Naive thymus-derived CD8-positive, alpha-beta T cell (primary cell): ENCODE measurements around the gene EMC9. TPM values are rescaled to one million over a fixed set of nuclear protein-coding genes. Genes with fewer than 3 reads are reported as not detected.

Source experiments
- ATAC-seq, 2 donors: fragments of 150-1000 bp; cut with Tn5 transposase in 1 of 2; sonication (Bioruptor Pico), chemical (Tn5 transposase) in 1 of 2; 1 replicate in 1 of 2; 2 replicates in 1 of 2; pipeline ENCODE4 v1.10.0; 2021; ENCODE audit warnings: mild to moderate bottlenecking in 2 of 2, moderate library complexity in 2 of 2
- POLR2A ChIA-PET: fragments of 350-600 bp; sonication (Branson Sonifier 250); formaldehyde crosslinking; loops from one replicate; lab custom pipeline; 2021; ENCODE audit warnings: antibody characterized with exemption; lab: Charles Lee
- DNase-seq, 10 donors: peaks; one replicate each; pipeline versions ENCODE4 v3.0.0 to v3.0.0-alpha.2; 2020 to 2022
- H3K27ac Mint-ChIP-seq, 10 donors: one replicate each; pipeline ENCODE4 v1.8.0; 2020 to 2022; ENCODE audit warnings: mild to moderate bottlenecking in 10 of 10, mixed read lengths in 10 of 10, moderate library complexity in 4 of 10, inconsistent platforms in 1 of 10
- H3K27me3 Mint-ChIP-seq, 5 donors: one replicate each; pipeline ENCODE4 v1.8.0; 2021 to 2022; ENCODE audit warnings: mixed read lengths in 5 of 5
- H3K36me3 Mint-ChIP-seq, 3 donors: one replicate each; pipeline ENCODE4 v1.8.0; 2020 to 2022; ENCODE audit warnings: mixed read lengths in 3 of 3, mild to moderate bottlenecking in 2 of 3, inconsistent platforms in 1 of 3
- H3K4me1 Mint-ChIP-seq, 4 donors: one replicate each; pipeline ENCODE4 v1.8.0; 2021 to 2022; ENCODE audit warnings: mixed read lengths in 4 of 4
- H3K4me3 Mint-ChIP-seq, 10 donors: one replicate each; pipeline ENCODE4 v1.8.0; 2020 to 2022; ENCODE audit warnings: mild to moderate bottlenecking in 10 of 10, mixed read lengths in 10 of 10, moderate library complexity in 6 of 10, inconsistent platforms in 1 of 10
- H3K9me3 Mint-ChIP-seq, 9 donors: one replicate each; pipeline ENCODE4 v1.8.0; 2020 to 2022; ENCODE audit warnings: mixed read lengths in 9 of 9, mild to moderate bottlenecking in 3 of 9, inconsistent platforms in 1 of 9, moderate library complexity in 1 of 9
- microRNA-seq: library from miRNA; unstranded; fragments of <30 nt; microRNA quantifications from one replicate; pipeline ENCODE4 v1.2.0, GENCODE V29; 2022; ENCODE audit warnings: borderline microRNAs expressed
- polyA plus RNA-seq, 3 donors: library from polyadenylated mRNA; unstranded; fragments of 300-500 nt; fragmentation: Illumina TruSeq; gene quantifications; one replicate each; pipeline ENCODE4 v1.2.3, GENCODE V29; 2021
- total RNA-seq, 8 experiments: library from RNA in 2 of 8; stranded (reverse) in 2 of 8; gene quantifications; one replicate each; pipeline ENCODE4 v1.2.3 and lab custom pipeline; 2021 to 2026

EMC9 gene
- total and polyA plus RNA-seq, 5 experiments from 2014 or later = 7.5 to 18.1 (median 9.4) TPM

DNA sequence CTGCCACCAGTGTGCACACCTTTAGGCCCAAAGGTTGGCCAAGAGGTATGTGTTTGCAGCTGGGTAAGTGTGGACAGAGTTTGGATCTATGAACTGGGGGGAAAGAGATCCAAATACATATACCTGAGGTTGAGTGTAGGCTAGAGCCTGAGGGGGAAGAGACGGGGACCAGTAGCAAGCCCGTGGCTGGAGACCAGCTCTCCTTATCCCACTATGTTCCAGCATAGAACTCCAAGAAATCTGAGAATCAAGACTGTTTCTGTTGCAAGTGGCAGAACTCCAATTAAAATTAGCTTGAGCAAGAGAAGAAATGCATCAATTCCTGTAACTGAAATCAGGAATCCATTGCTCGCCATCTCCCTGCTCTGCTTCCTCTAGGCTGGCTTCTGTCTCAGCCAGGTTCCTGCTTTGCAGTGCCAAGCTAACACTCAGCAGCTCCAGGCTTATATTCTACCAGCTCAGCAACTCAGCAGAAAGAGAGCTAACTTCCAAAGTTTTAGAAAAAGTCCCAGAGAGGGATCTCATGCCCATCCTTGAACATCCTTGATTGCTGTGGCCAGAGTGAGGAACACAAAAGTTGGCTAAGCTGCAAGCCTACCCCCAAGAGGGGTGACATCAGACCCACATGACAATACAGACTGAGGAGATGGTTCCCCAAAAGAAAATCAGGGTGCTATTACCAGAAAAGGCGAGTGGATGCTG lies 48.7 kb downstream of the EMC9 start:
- POLR2A ChIA-PET = interaction anchor here (0.9 to 6.1 kb wide), 7 partner anchors 12 to 41 kb away, joined by 3 to 50 read pairs (median 8); partner anchors contain the start of genes CARMIL3, DCAF11 and NRL
- ATAC-seq (no peak), DNase-seq (no peak)
- Mint-ChIP-seq H3K27ac (peak overlapping the region in 9 of 10 donors; percentile 73 to 99 (median 93)), H3K9me3 (no peaks in the 10 kb centered on the region), H3K36me3 (peaks cover 0 to 2% (median 0%) of the 10 kb centered on the region in 3 donors), H3K27me3 (no peaks in the 10 kb centered on the region), H3K4me3 (peak overlapping the region; percentile 95 to 99 (median 98)), H3K4me1 (peaks cover 29 to 40% (median 34%) of the 10 kb centered on the region in 4 donors)

DNA sequence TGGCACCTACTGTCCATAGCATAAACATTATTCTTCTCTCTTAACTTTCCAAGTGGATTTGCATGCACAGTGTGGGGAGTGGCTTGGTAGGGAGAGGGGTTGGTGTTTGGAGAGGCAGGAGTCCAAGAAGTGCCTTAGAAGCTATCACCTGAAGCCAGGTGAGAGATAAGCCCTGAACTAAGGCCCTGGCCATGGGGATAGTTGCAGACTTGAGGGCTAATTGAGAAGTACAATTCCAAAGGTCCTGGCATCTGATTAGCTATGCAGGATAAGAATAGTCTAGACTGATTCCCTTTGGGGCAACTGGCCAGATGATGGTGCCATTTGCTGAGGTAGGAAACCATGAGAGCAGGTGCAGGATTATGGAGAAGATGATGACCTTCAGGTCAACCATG lies 49.3 kb downstream of the EMC9 start:
- peaks cover 0 to 2% (median 0%) of the 10 kb centered on the region in 3 donors for H3K36me3 Mint-ChIP-seq
- no peaks in the 10 kb centered on the region for H3K27me3 Mint-ChIP-seq
- peak overlapping the region in 8 of 10 donors; percentile 23 to 99 (median 96) for H3K4me3 Mint-ChIP-seq
- no peak for ATAC-seq
- no peak for DNase-seq
- peak overlapping the region in 5 of 10 donors; percentile 48 to 96 (median 54) for H3K27ac Mint-ChIP-seq
- H3K9me3 Mint-ChIP-seq = no peaks in the 10 kb centered on the region
- POLR2A ChIA-PET = interaction anchor here (0.9 to 6.1 kb wide), 5 partner anchors 11 to 34 kb away, joined by 3 to 50 read pairs (median 12); partner anchors contain the start of genes DCAF11 and NRL
- H3K4me1 Mint-ChIP-seq = peaks cover 29 to 40% (median 34%) of the 10 kb centered on the region in 4 donors

GRCh38 chr14:24089890-24090289 lies 51.5 kb downstream of the EMC9 start:
- H3K4me1 Mint-ChIP-seq = peaks cover 13 to 22% (median 18%) of the 10 kb centered on the region in 4 donors
- H3K4me3 Mint-ChIP-seq = no peak overlapping the region
- H3K27me3 Mint-ChIP-seq = no peaks in the 10 kb centered on the region
- H3K27ac Mint-ChIP-seq = peak overlapping the region in 4 of 10 donors; percentile 54 to 83 (median 66)
- H3K9me3 Mint-ChIP-seq = no peaks in the 10 kb centered on the region
- H3K36me3 Mint-ChIP-seq = no peaks in the 10 kb centered on the region
- DNase-seq (no peak), ATAC-seq (no peak)
- POLR2A ChIA-PET = interaction anchor here (1.0 to 2.7 kb wide), 6 partner anchors 9 to 48 kb away, joined by 3 to 21 read pairs (median 8); partner anchors contain the start of genes DCAF11 and NRL

Small RNA genes lying within 50 kb of the gene (microRNA-seq; reads per million reads assigned to microRNA genes)
- gene MIR7703 = not detected

Other genes with a start within 250 kb of the EMC9 start
Only the 30 nearest of the 31 such genes appear.
- gene DHRS4, start 187.8 kb downstream of the EMC9 start, total RNA-seq = 10 to 100 TPM; 15.2 to 16.9 TPM
- gene DHRS4, start 187.8 kb downstream of the EMC9 start, polyA plus RNA-seq = 10 to 100 TPM; 28.8 to 37.6 (median 34.9) TPM
- gene DHRS4L2, start 152.7 kb downstream of the EMC9 start, total RNA-seq = 10 to 100 TPM; 15.1 to 17.3 TPM
- 10 to 100 TPM; 10.9 to 24.0 (median 21.2) TPM for gene DHRS4L2, start 152.7 kb downstream of the EMC9 start, polyA plus RNA-seq
- under 1 TPM in 1 of 2 experiments, not detected in 1; 0.16 TPM for gene CARMIL3, start 89.6 kb downstream of the EMC9 start, total RNA-seq
- under 1 TPM in 1 of 3 donors, not detected in 2; 0.03 TPM for gene CARMIL3, start 89.6 kb downstream of the EMC9 start, polyA plus RNA-seq
- not detected for gene CPNE6, start 70.0 kb downstream of the EMC9 start, total RNA-seq
- not detected for gene CPNE6, start 70.0 kb downstream of the EMC9 start, polyA plus RNA-seq
- gene PCK2, start 47.3 kb downstream of the EMC9 start, total RNA-seq = 10 to 100 TPM; 16.5 to 17.4 TPM
- 10 to 100 TPM in 2 of 3 donors, 1 to 10 TPM in 1; 8.6 to 11.6 (median 11.3) TPM for gene PCK2, start 47.3 kb downstream of the EMC9 start, polyA plus RNA-seq
- 10 to 100 TPM; 74.1 to 77.1 TPM for gene DCAF11, start 26.8 kb downstream of the EMC9 start, total RNA-seq
- 10 to 100 TPM; 68.0 to 83.8 (median 71.9) TPM for gene DCAF11, start 26.8 kb downstream of the EMC9 start, polyA plus RNA-seq
- gene NRL, start 26.6 kb downstream of the EMC9 start, total RNA-seq = 1 to 10 TPM; 2.7 to 3.4 TPM
- 1 to 10 TPM; 3.0 to 3.5 (median 3.1) TPM for gene NRL, start 26.6 kb downstream of the EMC9 start, polyA plus RNA-seq
- 1 to 10 TPM; 1.9 to 2.2 TPM for gene FITM1, start 10.9 kb downstream of the EMC9 start, total RNA-seq
- under 1 TPM; 0.52 to 0.60 (median 0.52) TPM for gene FITM1, start 10.9 kb downstream of the EMC9 start, polyA plus RNA-seq
- 100 to 1,000 TPM; 202 to 203 TPM for gene PSME1, start 5.4 kb downstream of the EMC9 start, total RNA-seq
- 100 to 1,000 TPM; 681 to 767 (median 753) TPM for gene PSME1, start 5.4 kb downstream of the EMC9 start, polyA plus RNA-seq
- gene PSME2, start 5.0 kb upstream of the EMC9 start, total RNA-seq = 100 to 1,000 TPM; 129 to 140 TPM
- 100 to 1,000 TPM; 402 to 471 (median 463) TPM for gene PSME2, start 5.0 kb upstream of the EMC9 start, polyA plus RNA-seq
- 10 to 100 TPM; 85.7 to 91.4 TPM for gene RNF31, start 5.9 kb upstream of the EMC9 start, total RNA-seq
- 10 to 100 TPM; 34.1 to 45.3 (median 37.6) TPM for gene RNF31, start 5.9 kb upstream of the EMC9 start, polyA plus RNA-seq
- gene IRF9, start 19.7 kb upstream of the EMC9 start, total RNA-seq = 100 to 1,000 TPM; 109 to 116 TPM
- gene IRF9, start 19.7 kb upstream of the EMC9 start, polyA plus RNA-seq = 10 to 100 TPM; 46.6 to 68.6 (median 51.3) TPM
- gene REC8, start 30.5 kb upstream of the EMC9 start, total RNA-seq = 10 to 100 TPM; 33.7 to 39.2 TPM
- gene REC8, start 30.5 kb upstream of the EMC9 start, polyA plus RNA-seq = 10 to 100 TPM; 11.1 to 11.6 (median 11.2) TPM
- 10 to 100 TPM; 24.4 to 24.8 TPM for gene IPO4, start 47.2 kb upstream of the EMC9 start, total RNA-seq
- gene IPO4, start 47.2 kb upstream of the EMC9 start, polyA plus RNA-seq = 10 to 100 TPM; 20.2 to 27.5 (median 21.1) TPM
- gene TM9SF1, start 53.9 kb upstream of the EMC9 start, total RNA-seq = 10 to 100 TPM; 19.4 to 22.1 TPM
- 10 to 100 TPM; 23.1 to 29.8 (median 29.1) TPM for gene TM9SF1, start 53.9 kb upstream of the EMC9 start, polyA plus RNA-seq
- 1 to 10 TPM in 1 of 2 experiments, under 1 TPM in 1; 0.30 to 1.1 TPM for gene TSSK4, start 64.1 kb upstream of the EMC9 start, total RNA-seq
- under 1 TPM; 0.79 to 0.95 (median 0.87) TPM for gene TSSK4, start 64.1 kb upstream of the EMC9 start, polyA plus RNA-seq
- gene CHMP4A, start 71.9 kb upstream of the EMC9 start, total RNA-seq = 100 to 1,000 TPM in 1 of 2 experiments, 10 to 100 TPM in 1; 99.4 to 107 TPM
- gene CHMP4A, start 71.9 kb upstream of the EMC9 start, polyA plus RNA-seq = 100 to 1,000 TPM; 133 to 144 (median 143) TPM
- 10 to 100 TPM; 13.7 to 15.3 TPM for gene MDP1, start 74.5 kb upstream of the EMC9 start, total RNA-seq
- gene MDP1, start 74.5 kb upstream of the EMC9 start, polyA plus RNA-seq = 10 to 100 TPM; 33.8 to 39.1 (median 34.5) TPM
- 100 to 1,000 TPM in 1 of 2 experiments, 10 to 100 TPM in 1; 96.8 to 107 TPM for gene NEDD8, start 90.8 kb upstream of the EMC9 start, total RNA-seq
- 100 to 1,000 TPM; 302 to 320 (median 319) TPM for gene NEDD8, start 90.8 kb upstream of the EMC9 start, polyA plus RNA-seq
- gene GMPR2, start 91.3 kb upstream of the EMC9 start, total RNA-seq = 10 to 100 TPM; 76.4 to 78.6 TPM
- 100 to 1,000 TPM in 1 of 3 donors, 10 to 100 TPM in 2; 79.7 to 111 (median 85.4) TPM for gene GMPR2, start 91.3 kb upstream of the EMC9 start, polyA plus RNA-seq
- gene TINF2, start 101.0 kb upstream of the EMC9 start, total RNA-seq = 100 to 1,000 TPM; 125 to 136 TPM
- gene TINF2, start 101.0 kb upstream of the EMC9 start, polyA plus RNA-seq = 100 to 1,000 TPM; 116 to 154 (median 150) TPM
- 1 to 10 TPM; 6.5 to 6.9 TPM for gene TGM1, start 121.6 kb upstream of the EMC9 start, total RNA-seq
- gene TGM1, start 121.6 kb upstream of the EMC9 start, polyA plus RNA-seq = under 1 TPM in 1 of 3 donors, not detected in 2; 0.13 TPM
- gene RABGGTA, start 130.0 kb upstream of the EMC9 start, total RNA-seq = 10 to 100 TPM; 43.3 to 46.5 TPM
- gene RABGGTA, start 130.0 kb upstream of the EMC9 start, polyA plus RNA-seq = 10 to 100 TPM; 12.7 to 22.1 (median 20.4) TPM
- gene DHRS1, start 158.2 kb upstream of the EMC9 start, total RNA-seq = 10 to 100 TPM; 27.5 to 34.2 TPM
- gene DHRS1, start 158.2 kb upstream of the EMC9 start, polyA plus RNA-seq = 10 to 100 TPM; 19.6 to 22.4 (median 20.8) TPM
- 10 to 100 TPM; 21.8 to 25.8 TPM for gene NOP9, start 158.3 kb upstream of the EMC9 start, total RNA-seq
- 1 to 10 TPM; 1.3 to 2.2 (median 1.6) TPM for gene NOP9, start 158.3 kb upstream of the EMC9 start, polyA plus RNA-seq
- gene CIDEB, start 166.4 kb upstream of the EMC9 start, total RNA-seq = 10 to 100 TPM; 12.2 to 15.5 TPM
- 10 to 100 TPM in 2 of 3 donors, 1 to 10 TPM in 1; 8.6 to 16.1 (median 13.2) TPM for gene CIDEB, start 166.4 kb upstream of the EMC9 start, polyA plus RNA-seq
- gene LTB4R2, start 168.5 kb upstream of the EMC9 start, total RNA-seq = 10 to 100 TPM; 12.5 to 13.0 TPM
- 1 to 10 TPM in 2 of 3 donors, under 1 TPM in 1; 0.93 to 3.5 (median 1.5) TPM for gene LTB4R2, start 168.5 kb upstream of the EMC9 start, polyA plus RNA-seq
- 10 to 100 TPM in 1 of 2 experiments, 1 to 10 TPM in 1; 9.6 to 10.1 TPM for gene LTB4R, start 169.9 kb upstream of the EMC9 start, total RNA-seq
- gene LTB4R, start 169.9 kb upstream of the EMC9 start, polyA plus RNA-seq = 1 to 10 TPM; 3.4 to 5.9 (median 4.5) TPM
- gene ADCY4, start 193.5 kb upstream of the EMC9 start, total RNA-seq = 1 to 10 TPM; 3.8 to 4.7 TPM
- gene ADCY4, start 193.5 kb upstream of the EMC9 start, polyA plus RNA-seq = under 1 TPM; 0.08 to 0.28 (median 0.24) TPM
- 10 to 100 TPM; 32.9 to 35.8 TPM for gene RIPK3, start 198.4 kb upstream of the EMC9 start, total RNA-seq
- 10 to 100 TPM in 1 of 3 donors, 1 to 10 TPM in 2; 5.3 to 11.1 (median 5.6) TPM for gene RIPK3, start 198.4 kb upstream of the EMC9 start, polyA plus RNA-seq